Endothelial cell of umbilical vein (primary cell): Measurements from ENCODE around the gene CROCC2. TPM values are rescaled to one million over a fixed set of nuclear protein-coding genes. Genes with fewer than 3 reads are reported as not detected.

Experiments
- BruUV-seq: library from RNA; stranded (reverse); fragments of 400-500 nt; replicated peaks from 2 replicates; lab custom pipeline; 2021; lab: Mats Ljungman, UMichigan
- CTCF ChIA-PET: fragments of 300-600, 350-600 bp; sonication (Branson Sonifier 250); formaldehyde crosslinking; loops from one replicate; lab custom pipeline; 2021; ENCODE audit warnings: antibody characterized with exemption, inconsistent platforms; lab: Charles Lee
- POLR2A ChIA-PET: fragments of 300-600, 350-600 bp; sonication (Branson Sonifier 250); formaldehyde crosslinking; loops from one replicate; lab custom pipeline; 2021; ENCODE audit warnings: antibody characterized with exemption, inconsistent platforms; lab: Charles Lee
- DNase-seq: peaks from one replicate; pipeline ENCODE4 v3.0.0-alpha.2; 2011; ENCODE audit warnings: low read depth, low spot score
- FAIRE-seq: peaks from 2 replicates; lab custom pipeline; 2011; peaks lifted over from hg19 to GRCh38; lab: Jason Lieb, UNC
- H2AFZ ChIP-seq: 2 replicates; pipeline ENCODE4 v1.6.0; 2012; ENCODE audit warnings: low read depth, low read length, control low read depth, inconsistent platforms
- H3K27ac ChIP-seq: 2 replicates; pipeline ENCODE4 v1.5.1; 2011; ENCODE audit warnings: low read depth, mild to moderate bottlenecking, control low read depth, low read length, moderate library complexity; ENCODE audit not compliant: insufficient read depth
- H3K27me3 ChIP-seq, 2 experiments: 2 replicates each; pipeline versions ENCODE4 v1.6.0 to v1.6.1; 2011; ENCODE audit warnings: low read length in 2 of 2, mixed read lengths in 1 of 2; ENCODE audit not compliant: control insufficient read depth in 2 of 2, insufficient read depth in 2 of 2
- H3K36me3 ChIP-seq, 2 experiments: 2 replicates in 1 of 2; 3 replicates in 1 of 2; pipeline ENCODE4 v1.5.1; 2011; ENCODE audit warnings: low read length in 2 of 2, mild to moderate bottlenecking in 1 of 2, moderate library complexity in 1 of 2; ENCODE audit not compliant: control insufficient read depth in 2 of 2, insufficient read depth in 2 of 2; ENCODE audit errors: extremely low read depth in 1 of 2
- H3K4me1 ChIP-seq: 3 replicates; pipeline ENCODE4 v1.5.1; 2011; ENCODE audit warnings: mild to moderate bottlenecking, low read length; ENCODE audit not compliant: control insufficient read depth, insufficient read depth; ENCODE audit errors: extremely low read depth
- H3K4me2 ChIP-seq: 2 replicates; pipeline ENCODE4 v1.6.1; 2011; ENCODE audit warnings: low read length, control low read depth, mixed read lengths; ENCODE audit not compliant: insufficient read depth
- H3K4me3 ChIP-seq, 3 experiments: fragments of 200-600 bp in 1 of 3; sonication (generic), shearing (Covaris generic) in 1 of 3; replicated peaks in 1 of 3; 2 replicates each; pipeline ENCODE4 v1.5.1; 2011 to 2016; ENCODE audit warnings: control low read depth in 3 of 3, low read length in 3 of 3, mild to moderate bottlenecking in 2 of 3, inconsistent platforms in 1 of 3, low read depth in 1 of 3, moderate library complexity in 1 of 3; ENCODE audit not compliant: insufficient read depth in 1 of 3
- H3K79me2 ChIP-seq: 2 replicates; pipeline ENCODE4 v1.6.0; 2012; ENCODE audit warnings: low read length, inconsistent platforms; ENCODE audit not compliant: control insufficient read depth, insufficient read depth
- H3K9ac ChIP-seq: replicated peaks from 2 replicates; pipeline ENCODE3; 2011; ENCODE audit warnings: low read length, control low read depth; ENCODE audit not compliant: insufficient read depth; ENCODE audit errors: extremely low read depth
- H3K9me1 ChIP-seq: replicated peaks from 3 replicates; pipeline ENCODE4 v1.6.0; 2011; ENCODE audit warnings: mild to moderate bottlenecking, low read length; ENCODE audit not compliant: control insufficient read depth, insufficient read depth; ENCODE audit errors: extremely low read depth
- H3K9me3 ChIP-seq: replicated peaks from 2 replicates; pipeline ENCODE4 v1.5.1; 2012; ENCODE audit warnings: low read length, inconsistent platforms; ENCODE audit not compliant: control insufficient read depth, insufficient read depth
- H4K20me1 ChIP-seq: replicated peaks from 2 replicates; pipeline ENCODE3; 2011; ENCODE audit warnings: mild to moderate bottlenecking, low read length; ENCODE audit not compliant: control insufficient read depth, insufficient read depth; ENCODE audit errors: extremely low read depth
- JUN ChIP-seq: IDR thresholded peaks from 2 replicates; pipeline ENCODE4 v1.6.1; 2011; ENCODE audit warnings: borderline replicate concordance, low read depth; ENCODE audit not compliant: insufficient read length, insufficient read depth
- MYC ChIP-seq: IDR thresholded peaks from one replicate; pipeline ENCODE4 v1.6.1; 2011; ENCODE audit warnings: mild to moderate bottlenecking, low read depth, low read length
- dilution Hi-C: fragments of 300-500 bp; cut with MboI; formaldehyde crosslinking; loops from one replicate; pipeline ENCODE4 v1.15.0; 2019; ENCODE audit warnings: low sequenced_read_pairs; ENCODE audit not compliant: extremely low pct_ligation_motif_present
- intact Hi-C: fragments of 100-400 bp; cut with micrococcal nuclease; formaldehyde crosslinking; loops from one replicate; pipeline ENCODE4 v1.10.0; 2022
- polyA plus RNA-seq, 4 experiments: library from polyadenylated mRNA; depleted of rRNA in 3 of 4; stranded (reverse) in 3 of 4; unstranded in 1 of 4; fragments of >200 nt; gene quantifications; 2 replicates each; pipeline versions ENCODE4 v1.2.1 to v1.2.3, GENCODE V29; 2011 to 2012; ENCODE audit warnings: missing spikeins in 1 of 4
- total RNA-seq: library from RNA; stranded (reverse); gene quantifications from 2 replicates; pipeline ENCODE4 v1.2.3, GENCODE V29; 2021
- TF ChIP-seq, protein P1 (sequence below), 2 donors: IDR thresholded peaks; 1 replicate in 1 of 2; 2 replicates in 1 of 2; pipeline ENCODE4 v1.5.1; 2011; ENCODE audit warnings: low read length in 2 of 2, mild to moderate bottlenecking in 2 of 2, moderate library complexity in 2 of 2, control low read depth in 1 of 2, inconsistent platforms in 1 of 2, low read depth in 1 of 2; ENCODE audit not compliant: insufficient read depth in 1 of 2; ENCODE audit errors: extremely low read depth in 1 of 2

The CROCC2 gene
- total and polyA plus RNA-seq, 2 donors (not counting 3 experiments of a cell fraction or from before 2014, with no cell fraction given), result not detected

DNA sequence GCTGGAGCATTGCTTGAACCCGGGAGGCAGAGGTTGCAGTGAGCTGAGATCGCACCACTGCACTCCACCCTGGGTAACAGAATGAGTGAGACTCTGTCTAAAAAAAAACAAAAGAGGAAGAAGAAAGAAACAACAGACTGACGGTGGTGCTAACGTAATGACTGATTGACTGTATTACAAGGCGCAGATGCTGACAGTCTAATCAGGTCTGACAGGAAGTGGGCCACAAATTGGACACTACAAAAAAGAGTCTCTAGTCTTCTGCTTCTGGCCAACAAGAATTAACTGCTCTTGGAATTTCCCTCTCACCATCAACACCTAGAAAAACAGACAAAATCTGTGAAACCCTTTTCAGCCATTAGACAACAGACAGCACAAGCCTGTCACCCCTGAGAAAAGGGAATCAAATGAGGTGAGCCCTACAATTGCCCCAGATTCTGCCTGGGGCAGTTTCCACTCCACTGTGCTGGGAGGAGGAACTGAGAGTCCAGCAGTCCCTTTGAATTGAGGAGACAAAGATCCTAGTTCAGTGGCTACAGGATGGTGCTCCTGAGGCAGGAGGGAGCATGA is 135.5 kb downstream of the CROCC2 start:
- H3K9ac ChIP-seq, result no peak overlapping the region
- DNase-seq, result no peak
- dilution Hi-C loops, result no loop called here
- no peak overlapping the region for H3K4me2 ChIP-seq
- BruUV-seq, result no TSS peak
- H3K27me3 ChIP-seq, result no peaks in the 10 kb centered on the region
- H3K9me1 ChIP-seq, result no peaks in the 10 kb centered on the region
- H4K20me1 ChIP-seq, result no peaks in the 10 kb centered on the region
- H3K79me2 ChIP-seq, result no peaks in the 10 kb centered on the region
- H3K36me3 ChIP-seq, result peaks cover 0 to 6% of the 10 kb centered on the region in 2 experiments
- H3K4me1 ChIP-seq, result no peaks in the 10 kb centered on the region
- CTCF ChIA-PET, result no interaction called here
- H3K9me3 ChIP-seq, result no peaks in the 10 kb centered on the region
- intact Hi-C loops, result no loop called here
- no peak overlapping the region for H3K4me3 ChIP-seq
- no peak for FAIRE-seq
- TF ChIP-seq JUN (no peak), MYC (no peak)
- TF ChIP-seq, protein P1, sequence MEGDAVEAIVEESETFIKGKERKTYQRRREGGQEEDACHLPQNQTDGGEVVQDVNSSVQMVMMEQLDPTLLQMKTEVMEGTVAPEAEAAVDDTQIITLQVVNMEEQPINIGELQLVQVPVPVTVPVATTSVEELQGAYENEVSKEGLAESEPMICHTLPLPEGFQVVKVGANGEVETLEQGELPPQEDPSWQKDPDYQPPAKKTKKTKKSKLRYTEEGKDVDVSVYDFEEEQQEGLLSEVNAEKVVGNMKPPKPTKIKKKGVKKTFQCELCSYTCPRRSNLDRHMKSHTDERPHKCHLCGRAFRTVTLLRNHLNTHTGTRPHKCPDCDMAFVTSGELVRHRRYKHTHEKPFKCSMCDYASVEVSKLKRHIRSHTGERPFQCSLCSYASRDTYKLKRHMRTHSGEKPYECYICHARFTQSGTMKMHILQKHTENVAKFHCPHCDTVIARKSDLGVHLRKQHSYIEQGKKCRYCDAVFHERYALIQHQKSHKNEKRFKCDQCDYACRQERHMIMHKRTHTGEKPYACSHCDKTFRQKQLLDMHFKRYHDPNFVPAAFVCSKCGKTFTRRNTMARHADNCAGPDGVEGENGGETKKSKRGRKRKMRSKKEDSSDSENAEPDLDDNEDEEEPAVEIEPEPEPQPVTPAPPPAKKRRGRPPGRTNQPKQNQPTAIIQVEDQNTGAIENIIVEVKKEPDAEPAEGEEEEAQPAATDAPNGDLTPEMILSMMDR (IDR thresholded peaks at IDR 0.05; ENCODE audit: extremely low read depth in 1 of 2, insufficient read depth in 1 of 2, low read depth in 1 of 2, low read length in 2 of 2), result no peak
- H2AFZ ChIP-seq, result no peak overlapping the region
- POLR2A ChIA-PET, result no interaction called here
- no peak overlapping the region for H3K27ac ChIP-seq

Other genes starting within 250 kb of the CROCC2 start
- gene AQP12B, start 223.5 kb upstream of the CROCC2 start, total RNA-seq, result not detected in 2 replicates
- not detected in 2 replicates for gene AQP12B, start 223.5 kb upstream of the CROCC2 start, polyA plus RNA-seq
- gene AQP12A, start 214.5 kb upstream of the CROCC2 start, total RNA-seq, result not detected in 2 replicates
- gene AQP12A, start 214.5 kb upstream of the CROCC2 start, polyA plus RNA-seq, result not detected in 2 replicates
- gene KIF1A, start 86.1 kb upstream of the CROCC2 start, total RNA-seq, result 0.64 TPM in 1 of 2 replicates, not detected in the other
- gene KIF1A, start 86.1 kb upstream of the CROCC2 start, polyA plus RNA-seq, result 0.02 and 0.11 TPM in 2 replicates
- gene AGXT, start 37.5 kb upstream of the CROCC2 start, total RNA-seq, result not detected in 2 replicates
- gene AGXT, start 37.5 kb upstream of the CROCC2 start, polyA plus RNA-seq, result not detected in 2 replicates
- not detected in 2 replicates for gene MAB21L4, start 10.2 kb upstream of the CROCC2 start, total RNA-seq
- not detected in 2 replicates for gene MAB21L4, start 10.2 kb upstream of the CROCC2 start, polyA plus RNA-seq
- gene SNED1, start 92.3 kb downstream of the CROCC2 start, total RNA-seq, result 17.2 and 22.1 TPM in 2 replicates
- gene SNED1, start 92.3 kb downstream of the CROCC2 start, polyA plus RNA-seq, result 12.4 and 14.1 TPM in 2 replicates
- 14.7 and 24.7 TPM in 2 replicates for gene MTERF4, start 196.0 kb downstream of the CROCC2 start, total RNA-seq
- gene MTERF4, start 196.0 kb downstream of the CROCC2 start, polyA plus RNA-seq, result 20.2 and 27.3 TPM in 2 replicates
- 17.3 and 26.0 TPM in 2 replicates for gene PASK, start 243.1 kb downstream of the CROCC2 start, total RNA-seq
- gene PASK, start 243.1 kb downstream of the CROCC2 start, polyA plus RNA-seq, result 5.7 and 16.6 TPM in 2 replicates
- gene PPP1R7, start 244.1 kb downstream of the CROCC2 start, total RNA-seq, result 60.8 and 68.2 TPM in 2 replicates
- 25.0 and 30.3 TPM in 2 replicates for gene PPP1R7, start 244.1 kb downstream of the CROCC2 start, polyA plus RNA-seq